DMS 273 treated with DMSO at 0.1 percent for 48 hours (cell line): ENCODE results near the gene CLPTM1L.
"Not testable (repeated sequence)": the region's sequence is repeated elsewhere in the genome, so short reads cannot be mapped to it uniquely, and the experiment has no call there.

Source experiments
- DNase-seq: peaks from one replicate; lab custom pipeline; 2025; lab: John Stamatoyannopoulos, UW

CLPTM1L gene

DNA sequence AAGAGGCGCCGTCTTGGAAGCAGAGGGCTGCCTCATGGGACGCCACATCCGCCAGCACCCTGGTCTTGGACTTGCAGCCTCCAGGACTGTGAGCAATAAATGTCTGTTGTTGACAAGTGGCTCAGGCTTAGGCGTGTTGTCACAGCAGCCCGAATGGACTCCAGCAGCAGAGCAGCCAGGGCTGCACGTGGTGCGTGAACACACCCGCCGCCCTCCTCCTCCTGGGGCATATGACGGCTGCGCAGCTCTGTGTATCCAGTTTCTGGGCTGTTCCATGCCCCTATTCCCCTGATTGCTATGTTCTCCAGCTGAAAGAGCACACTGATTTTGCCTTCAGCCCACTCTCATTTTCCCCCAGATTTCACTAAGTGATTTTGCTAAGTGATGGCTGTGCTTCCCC, 36.0 kb upstream of the CLPTM1L start:
- no peak for DNase-seq

DNA sequence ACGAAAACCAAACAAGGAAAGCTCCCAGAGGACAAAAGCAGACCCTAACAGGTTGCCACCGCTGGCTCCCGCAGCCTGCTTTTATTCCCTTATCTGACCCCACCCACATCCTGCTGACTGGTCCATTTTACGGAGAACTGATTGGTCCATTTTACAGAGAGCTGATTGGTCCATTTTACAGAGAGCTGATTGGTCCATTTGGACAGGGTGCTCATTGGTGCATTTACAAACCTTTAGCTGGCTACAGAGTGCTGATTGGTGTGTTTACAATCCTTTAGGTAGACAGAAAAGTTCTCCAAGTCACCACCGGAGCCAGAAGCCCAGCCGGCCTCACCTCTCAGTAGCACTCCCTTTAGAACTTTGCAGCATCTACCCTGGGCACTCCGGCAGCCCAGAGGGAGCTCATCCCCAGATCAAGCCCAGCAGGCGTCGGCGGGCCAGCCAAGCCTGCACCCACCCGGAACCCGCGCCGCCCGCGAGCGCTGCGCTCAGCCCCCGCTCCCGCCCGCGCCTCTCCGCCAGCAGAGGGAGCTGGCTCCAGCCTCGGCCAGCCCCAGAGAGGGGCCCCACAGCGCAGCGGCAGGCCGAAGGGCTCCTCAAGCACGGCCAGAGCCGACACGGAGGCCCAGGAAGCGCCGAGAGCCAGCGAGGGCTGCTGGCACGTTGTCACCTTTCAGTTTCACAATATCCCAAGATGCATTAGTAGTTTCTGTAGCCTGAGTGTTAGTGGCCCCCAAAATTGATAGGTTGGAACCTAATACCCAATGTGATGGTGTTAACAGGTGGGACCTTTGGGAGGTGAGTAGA, 35.3 kb upstream of the CLPTM1L start:
- DNase-seq, result no peak

DNA sequence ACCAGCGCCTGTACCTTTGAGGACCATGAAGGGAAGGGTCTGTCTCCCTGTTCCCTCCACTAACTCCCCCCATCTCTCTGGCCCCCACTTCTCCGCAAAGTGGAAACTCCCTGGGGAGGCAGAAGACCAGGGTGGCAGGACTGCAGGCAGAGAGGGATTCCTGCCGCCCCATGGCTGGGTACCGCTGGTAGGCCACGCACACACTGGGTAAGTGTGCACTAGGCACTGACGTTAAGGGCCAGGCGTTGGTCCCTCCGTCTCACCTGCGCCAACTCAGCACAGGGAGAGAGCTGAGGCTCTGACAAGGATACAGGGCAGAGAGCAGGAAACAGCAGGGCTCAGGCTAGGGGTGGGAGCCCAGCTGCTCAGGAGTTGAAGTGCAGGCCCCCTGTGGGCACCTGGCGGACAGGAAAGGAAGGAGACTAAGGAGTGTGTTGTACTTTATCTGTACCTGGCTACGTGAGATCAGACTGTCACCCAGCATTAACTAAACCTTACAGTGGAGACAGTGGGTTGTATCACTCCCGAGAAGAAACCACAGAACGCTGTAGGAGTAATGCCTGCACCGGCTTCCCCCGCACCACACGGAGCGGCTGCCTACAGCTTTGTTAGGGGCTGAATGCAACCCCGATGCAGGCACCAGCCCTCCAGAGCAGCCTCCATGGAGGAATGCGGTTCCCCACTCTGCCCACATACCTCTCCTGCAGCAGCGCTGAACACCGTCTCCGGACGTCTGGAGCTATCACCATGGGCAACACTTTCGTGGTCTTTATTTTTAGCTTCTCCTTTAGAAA, 34.2 kb upstream of the CLPTM1L start:
- no peak for DNase-seq

DNA sequence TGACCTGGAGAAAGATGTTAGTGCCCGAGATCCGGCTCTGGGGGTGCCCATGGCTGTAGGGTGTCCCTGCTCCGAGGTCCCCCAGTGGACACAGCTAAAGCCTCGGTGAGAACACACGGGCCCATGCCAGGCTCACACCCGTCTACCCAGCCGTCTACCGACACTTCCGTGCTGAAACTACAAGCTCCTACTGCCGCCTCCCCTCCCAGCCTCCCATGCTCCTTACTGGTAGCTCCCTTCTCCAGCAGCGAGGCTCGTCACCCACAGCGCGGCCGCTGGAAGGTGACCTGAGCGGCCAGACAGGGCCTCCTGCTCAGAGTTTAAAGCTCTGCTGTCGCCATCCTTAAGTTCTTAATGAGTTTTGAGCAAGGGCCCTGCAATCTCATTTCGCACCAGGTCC, 33.2 kb upstream of the CLPTM1L start:
- DNase-seq, result no peak

DNA sequence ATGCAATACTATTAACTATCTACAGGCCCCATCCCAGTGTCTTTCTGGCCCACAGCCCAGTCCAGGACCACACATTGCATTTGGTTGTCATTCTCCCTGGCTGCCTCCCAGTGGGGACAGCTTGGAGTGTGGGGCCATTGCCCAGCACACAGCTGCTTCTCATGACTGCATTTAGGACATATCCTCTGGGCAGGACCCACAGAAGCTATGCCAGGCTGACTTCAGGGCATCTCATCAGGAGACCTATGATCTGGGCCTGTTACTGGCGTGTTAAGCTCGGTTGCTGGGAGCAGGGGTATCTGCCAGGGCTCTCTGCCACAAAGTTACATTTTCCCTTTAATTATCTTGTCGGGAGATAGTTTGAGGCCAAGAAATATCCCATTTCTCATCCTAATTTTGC, 32.1 kb upstream of the CLPTM1L start:
- DNase-seq, result no peak

DNA sequence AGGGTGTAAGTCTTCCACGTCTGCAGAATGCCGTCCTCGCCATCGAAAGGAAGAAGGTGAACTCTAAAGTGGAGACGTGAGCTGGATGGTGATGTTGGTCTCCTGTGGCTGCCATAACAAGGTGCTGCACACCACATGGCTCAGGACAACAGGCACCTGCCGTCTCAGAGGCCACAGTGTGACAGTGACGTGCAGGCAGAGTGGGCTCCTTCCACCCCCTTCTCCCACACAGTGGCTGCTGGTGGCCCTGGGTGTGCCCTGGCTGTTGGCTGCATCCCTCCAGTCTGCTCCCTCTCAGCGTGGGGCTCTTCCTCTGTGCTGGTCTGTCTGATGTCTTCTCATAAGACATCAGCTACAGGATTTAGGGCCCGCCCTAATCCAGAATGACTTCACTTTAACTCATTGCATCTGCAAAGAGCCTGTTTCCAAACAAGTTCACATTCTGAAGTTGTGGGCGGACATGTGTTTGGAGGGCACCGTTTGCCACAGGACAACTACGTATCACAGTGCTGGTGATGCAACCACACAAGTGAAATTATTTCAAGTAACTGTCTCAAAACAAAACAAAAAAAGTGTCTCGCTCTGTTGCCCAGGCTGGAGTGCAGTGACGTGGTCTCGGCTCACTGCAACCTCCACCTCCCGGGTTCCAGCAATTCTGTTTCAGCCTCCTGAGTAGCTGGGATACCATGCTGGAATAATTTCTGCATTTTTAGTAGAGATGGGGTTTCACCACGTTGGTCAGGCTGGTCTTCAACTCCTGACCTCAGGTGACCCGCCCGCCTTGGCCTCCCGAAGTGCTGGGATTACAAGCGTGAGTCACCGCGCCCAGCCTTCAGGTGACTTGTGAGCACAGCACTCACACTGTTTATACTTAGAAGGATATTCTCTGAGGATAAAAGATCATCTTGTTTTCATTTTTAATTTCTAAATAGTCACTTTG, 31.2 kb upstream of the CLPTM1L start:
- DNase-seq, result no peak

DNA sequence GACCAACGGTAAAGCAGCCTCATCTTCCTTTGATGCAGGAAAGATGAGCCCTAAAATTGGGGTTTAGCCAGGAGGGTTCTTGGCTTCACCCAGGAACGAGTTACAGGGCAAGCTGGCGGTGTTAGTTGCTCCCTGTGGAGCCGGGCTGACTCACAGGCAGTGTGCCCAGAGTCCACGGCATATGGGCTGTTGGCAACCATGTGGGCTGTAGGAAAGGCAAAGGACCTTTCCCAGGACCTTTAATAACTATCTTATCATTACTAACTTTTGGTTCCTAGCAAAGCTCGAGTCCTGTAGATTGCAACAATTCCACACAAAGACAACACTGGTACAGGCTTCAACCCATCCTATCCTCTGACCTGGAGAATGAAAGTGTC, 29.8 kb upstream of the CLPTM1L start:
- DNase-seq, result peak; percentile 84

DNA sequence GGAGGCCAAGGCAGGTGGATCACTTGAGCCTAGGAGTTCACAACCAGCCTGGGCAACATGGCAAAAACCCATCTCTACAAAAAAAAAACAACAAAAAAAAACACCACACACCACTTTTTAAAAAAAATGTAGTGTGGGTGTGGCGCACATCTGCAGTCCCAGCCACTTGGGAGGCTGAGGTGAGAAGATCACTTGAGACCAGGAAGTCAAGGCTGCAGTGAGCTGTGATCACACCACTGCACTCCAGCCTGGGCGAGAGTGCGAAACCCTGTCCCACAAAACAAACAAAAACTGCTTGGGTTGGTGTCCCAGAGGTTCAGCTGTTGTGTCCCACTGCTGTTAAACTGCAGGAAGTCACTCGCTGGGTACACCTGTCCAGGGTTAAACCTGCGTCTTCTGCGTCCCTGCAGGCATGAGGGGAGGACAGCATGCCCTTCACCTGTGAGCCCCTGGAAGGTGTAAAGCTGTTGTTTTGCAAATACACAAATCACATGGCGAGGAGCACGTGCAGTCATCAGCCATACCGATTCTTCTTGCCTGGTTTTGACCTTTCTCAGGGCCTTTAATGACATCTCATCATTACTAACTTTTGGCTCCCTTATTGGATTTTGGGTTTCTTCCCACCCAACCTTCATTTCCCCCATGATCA, 29.3 kb upstream of the CLPTM1L start:
- DNase-seq, result no peak

DNA sequence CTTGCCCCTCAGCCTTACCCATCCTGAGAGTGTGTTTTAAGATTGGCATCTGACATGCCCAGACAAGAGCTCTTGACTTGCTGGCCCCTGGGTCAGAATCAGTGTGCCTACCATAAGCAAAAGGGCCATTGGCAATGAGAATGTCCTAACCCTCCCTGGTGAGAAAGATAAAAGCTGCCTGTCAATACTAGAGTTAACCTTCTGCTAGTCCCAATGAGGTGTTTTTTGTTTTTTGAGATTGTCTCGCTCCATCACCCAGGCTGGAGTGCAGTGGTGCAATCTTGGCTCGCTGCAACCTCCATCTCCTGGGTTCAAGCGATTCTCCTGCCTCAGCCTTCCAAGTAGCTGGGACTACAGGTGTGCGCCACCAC, 27.1 kb upstream of the CLPTM1L start:
- not testable (repeated sequence) for DNase-seq

DNA sequence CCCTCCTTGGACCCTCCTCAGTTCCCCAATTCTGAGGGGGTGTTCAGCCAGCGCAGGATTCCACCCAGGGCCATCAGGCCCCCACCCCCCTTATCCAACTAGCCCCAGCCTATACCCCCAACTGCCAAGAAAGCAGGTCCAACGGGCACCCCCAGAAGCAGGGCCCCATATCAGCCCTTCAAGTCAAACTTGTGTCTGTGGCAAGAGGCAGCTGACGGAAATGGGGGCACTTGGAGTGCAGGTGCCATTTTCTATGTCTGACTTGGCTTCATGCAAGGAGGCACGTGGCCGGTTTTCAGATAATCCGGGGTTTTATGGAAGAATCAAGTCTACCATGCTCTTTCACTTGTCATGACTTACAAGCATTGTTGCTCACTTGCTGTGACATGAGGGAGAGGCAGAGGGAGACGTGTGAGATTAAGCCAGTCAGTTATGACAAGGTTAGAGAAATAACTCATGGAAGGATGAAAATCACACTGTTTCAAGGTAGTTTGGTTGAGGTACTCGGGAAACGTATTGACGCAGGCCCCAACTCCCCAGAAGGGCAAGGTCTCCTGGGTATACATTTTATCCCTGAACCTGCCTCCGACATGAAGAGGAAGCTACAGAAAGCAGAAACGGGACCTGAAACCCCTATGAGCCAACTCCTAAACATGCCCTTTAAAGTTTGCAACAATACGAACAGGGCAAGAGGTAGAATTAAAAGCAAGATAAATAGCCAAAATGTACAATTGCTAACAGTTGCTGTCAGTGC, 26.5 kb upstream of the CLPTM1L start:
- DNase-seq, result no peak

DNA sequence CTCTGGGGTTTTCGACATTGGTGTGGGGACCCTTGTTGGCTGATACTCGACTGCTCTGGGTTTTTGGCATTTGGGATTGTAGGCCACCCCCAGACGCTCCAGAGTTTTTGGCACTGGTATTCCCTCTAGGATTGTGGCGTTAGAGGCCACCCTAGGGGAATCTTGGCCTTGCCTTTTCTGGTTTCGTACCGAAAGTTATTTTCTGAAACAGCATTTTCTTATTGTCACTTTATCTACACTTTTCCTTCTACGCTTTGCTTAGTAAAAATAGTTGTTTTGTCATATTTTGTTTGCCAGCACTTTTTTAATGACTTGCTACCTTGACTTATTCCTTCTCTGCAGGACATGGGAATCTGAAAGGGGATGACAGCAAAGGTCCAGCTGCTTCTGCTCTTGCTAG, 25.1 kb upstream of the CLPTM1L start:
- DNase-seq, result no peak

DNA sequence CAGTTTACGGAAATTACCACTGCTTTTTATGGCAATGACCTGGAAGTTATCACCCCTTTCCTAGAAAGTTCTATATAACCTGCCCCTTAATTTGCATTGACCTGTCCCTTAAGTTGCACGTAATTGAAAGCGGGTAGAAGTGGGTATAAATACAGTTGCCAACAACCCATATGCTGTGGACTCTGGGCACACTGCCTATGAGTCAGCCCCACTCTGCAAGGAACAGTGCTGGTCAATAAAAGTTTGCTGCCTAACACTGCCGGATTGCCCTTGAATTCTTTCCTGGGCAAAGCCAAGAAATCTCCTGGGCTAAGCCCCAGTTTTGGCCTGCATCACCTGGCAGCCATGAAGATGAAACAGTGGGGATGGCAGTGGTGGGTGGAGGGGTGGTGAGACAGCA, 23.9 kb upstream of the CLPTM1L start:
- DNase-seq, result no peak

DNA sequence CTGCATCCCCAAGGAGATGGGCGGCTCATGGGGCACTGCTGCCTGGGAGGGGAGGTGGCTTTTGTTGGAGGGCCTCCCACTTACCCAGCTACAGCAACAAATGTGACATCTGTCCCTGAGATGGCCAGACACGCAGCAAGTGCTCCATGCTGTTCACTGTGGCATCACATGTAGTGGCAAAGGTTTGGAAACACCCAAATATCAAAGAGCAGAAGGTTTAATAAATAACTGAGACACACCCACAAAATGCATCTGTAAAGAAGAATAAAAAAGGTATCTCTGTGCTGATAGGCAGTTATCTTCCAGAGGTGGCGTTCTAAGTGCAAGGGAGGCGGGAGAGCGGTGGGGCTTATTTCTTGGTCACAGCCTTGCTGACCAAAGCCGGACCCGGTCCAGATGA, 23.3 kb upstream of the CLPTM1L start:
- DNase-seq, result no peak

DNA sequence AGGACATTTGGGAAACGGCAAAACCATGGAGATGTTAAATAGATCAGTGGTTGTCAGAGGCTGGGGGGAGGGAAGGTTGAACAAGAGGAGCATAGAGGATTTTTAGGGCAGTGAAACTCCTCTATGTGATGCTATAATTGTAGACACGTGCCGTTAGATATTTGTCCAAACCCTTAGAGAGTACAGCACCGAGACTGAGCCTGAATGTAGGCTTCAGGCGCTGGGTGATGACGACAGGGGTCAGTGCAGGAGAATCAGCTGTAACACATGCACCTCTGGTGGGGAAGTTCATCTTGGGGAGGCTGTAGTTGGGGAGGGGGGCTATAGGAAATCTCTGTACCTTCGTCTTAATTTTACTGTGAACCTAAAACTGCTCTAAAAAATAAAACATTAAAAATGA, 22.2 kb upstream of the CLPTM1L start:
- DNase-seq, result no peak

DNA sequence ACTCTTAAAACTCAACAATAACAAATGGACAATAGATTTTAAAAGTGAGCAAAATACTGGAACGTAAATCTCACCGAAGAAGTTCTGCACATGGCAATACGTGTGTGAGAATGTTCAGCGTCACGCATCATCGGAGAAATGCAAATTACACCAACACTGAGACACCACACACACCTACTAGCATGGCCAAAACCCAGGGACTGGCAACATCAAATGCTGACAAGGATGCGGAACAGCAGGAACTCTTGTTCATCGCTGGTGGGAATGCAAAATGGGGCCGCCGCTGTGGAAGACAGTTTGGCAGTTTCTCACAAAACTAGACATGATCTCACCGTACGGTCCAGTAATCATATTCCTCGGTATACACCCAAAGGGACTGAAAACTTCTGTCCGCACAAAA, 21.6 kb upstream of the CLPTM1L start:
- DNase-seq, result no peak

DNA sequence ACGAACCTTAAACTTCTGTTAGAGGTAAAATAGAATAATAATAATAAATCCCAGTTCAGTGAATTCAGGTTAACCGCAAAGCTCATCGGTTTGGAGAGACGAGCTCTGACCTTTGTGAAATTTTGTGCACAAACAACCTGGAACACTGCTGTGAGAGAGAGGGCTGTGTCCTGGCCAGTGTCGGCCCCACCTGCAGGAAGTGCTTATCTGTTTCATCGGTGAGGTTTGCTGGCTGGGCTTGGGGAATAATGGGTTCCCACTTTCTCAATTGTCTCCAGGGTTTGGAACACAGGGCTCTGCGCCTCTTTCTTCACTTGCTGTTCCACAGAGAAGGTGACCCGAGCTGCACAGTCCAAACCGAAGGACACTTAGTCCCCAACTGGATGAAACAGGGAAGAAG, 19.3 kb upstream of the CLPTM1L start:
- no peak for DNase-seq

DNA sequence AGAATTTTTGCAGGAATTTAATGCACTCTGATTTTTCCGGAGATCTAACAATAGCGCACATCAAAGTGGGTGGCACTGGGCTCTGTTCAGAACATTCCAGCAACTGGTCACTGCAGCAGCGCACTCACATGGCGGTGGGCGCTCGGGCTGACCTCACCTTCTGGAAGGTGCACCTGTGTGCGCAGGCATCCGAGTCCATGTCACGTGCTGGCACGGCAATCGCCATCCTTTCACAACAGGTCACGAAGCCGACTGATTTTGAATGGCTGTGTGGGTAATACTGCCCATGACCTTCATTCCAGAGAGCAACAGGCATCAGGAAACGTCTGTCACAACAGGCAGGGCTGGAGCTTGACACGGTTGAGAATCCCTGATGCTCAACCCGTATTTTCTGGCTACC, 18.7 kb upstream of the CLPTM1L start:
- no peak for DNase-seq

DNA sequence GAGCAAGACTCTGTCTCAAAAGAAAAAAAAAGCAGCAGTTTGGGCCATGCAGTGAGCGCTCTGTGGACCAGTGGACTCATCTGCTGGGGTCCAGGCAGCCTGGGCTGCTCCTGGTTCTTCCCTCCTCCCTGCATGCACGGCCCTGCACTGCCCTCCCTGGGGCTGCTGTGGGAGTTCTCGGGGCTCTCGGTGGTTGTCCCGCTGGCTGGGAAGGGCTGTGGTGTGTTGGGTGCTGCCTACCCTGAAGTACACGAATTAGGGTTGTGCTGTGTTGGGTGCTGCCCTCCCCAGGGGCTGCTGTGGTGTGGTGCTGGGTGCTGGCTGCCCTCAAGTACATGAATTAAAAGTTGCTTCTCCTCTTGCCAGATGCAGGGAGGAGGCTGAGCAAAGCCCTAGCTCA, 18.3 kb upstream of the CLPTM1L start:
- DNase-seq, result no peak

DNA sequence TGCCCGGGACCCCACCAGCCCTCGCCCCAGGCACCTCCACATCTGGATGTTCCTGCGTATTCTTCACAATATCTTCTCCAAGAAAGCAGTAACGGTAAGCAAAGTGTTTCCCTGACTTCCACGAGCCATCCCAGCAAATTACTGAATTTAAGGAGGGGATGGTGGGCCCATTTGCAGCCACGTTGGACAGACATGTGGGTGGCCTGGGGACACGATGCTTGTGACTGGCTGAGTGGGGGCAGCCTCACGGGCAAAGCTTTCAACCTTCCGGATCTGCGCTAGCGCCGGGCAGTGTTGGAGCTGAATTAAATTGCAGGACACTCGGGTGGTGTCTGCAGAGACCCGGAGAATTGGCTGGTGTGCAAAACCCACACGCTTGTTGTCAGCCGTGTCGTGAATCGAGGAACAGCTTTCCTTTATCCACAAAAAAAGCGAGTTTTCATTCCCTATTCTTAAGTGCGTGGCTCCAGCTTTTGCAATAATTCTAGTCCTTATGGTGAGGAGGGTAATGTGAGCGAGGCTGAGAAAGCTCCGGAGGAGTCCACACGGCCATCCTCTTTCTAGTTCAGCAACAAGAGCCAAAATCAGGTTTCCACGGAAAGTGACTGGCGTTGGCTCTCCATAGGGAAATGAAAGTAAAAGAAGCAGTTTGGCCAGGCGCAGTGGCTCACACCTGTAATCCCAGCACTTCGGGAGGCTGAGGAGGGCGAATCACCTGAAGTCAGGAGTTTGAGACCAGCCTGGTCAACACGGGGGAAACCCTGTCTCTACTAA, 17.5 kb upstream of the CLPTM1L start:
- no peak for DNase-seq

DNA sequence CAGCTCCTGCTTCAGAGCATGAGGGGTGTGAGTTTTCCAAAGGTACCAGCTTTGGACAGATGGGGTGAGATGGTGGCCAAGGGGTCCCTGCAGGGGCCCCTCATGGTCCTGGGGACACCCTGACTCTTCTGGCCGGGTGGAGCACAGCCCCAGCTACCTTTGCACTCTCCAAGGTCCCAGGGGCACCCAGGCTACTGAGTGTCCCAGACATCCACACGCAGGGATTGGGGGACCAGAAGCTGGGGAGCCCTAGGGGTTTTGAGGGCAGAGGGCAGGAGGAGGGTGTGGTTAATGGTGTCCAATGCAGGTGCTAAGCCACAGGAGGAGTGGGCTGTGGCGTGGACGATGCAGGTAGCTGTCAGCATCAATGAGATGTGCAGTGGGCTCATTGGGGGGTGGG, 16.0 kb upstream of the CLPTM1L start:
- no peak for DNase-seq

DNA sequence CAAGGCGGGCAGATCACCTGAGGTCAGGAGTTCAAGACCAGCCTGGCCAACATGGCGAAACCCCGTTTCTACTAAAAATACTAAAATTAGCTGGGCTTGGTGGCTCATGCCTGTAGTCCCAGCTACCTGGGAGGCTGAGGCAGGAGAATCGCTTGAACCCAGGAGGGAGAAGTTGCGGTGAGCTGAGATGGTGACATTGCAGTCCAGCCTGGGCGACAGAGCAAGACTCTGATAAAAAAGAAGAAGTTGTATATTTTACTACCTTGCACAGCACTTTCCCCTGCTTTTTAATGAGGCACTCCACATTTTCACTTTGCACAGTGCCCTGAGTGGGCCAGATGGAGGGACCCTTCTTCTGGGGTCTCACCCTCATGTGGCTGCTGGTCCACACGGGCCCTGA, 15.5 kb upstream of the CLPTM1L start:
- not testable (repeated sequence) for DNase-seq
